ENCODE results near the gene ADAMTS6.

ADAMTS6 gene

DNA sequence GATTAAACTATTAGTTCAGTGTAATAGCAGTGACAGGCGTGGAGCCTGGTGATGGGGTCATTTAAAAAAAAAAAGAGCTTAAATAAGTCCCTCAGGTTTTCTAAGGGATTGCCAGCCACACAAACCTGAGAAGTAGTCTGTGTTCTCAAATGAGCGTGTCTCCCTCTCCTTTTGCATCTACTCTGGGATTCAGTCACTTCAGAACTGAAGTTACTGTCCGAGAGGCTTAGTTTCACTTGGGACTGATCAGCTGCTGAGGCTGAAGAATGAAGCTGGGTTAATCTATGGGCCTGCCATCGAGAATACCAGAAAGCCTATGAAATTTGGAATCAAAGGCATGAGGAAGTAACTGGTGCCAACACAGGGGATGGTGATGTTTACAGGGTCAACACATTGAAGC lies 310.1 kb downstream of the ADAMTS6 start:
- H3K4me3 ChIP-seq (replicated peaks; ENCODE audit: low read depth, low read length): no peak overlapping the region
- no peak for DNase-seq (ENCODE audit: extremely low read depth, low read depth)
- TF ChIP-seq, protein P1, sequence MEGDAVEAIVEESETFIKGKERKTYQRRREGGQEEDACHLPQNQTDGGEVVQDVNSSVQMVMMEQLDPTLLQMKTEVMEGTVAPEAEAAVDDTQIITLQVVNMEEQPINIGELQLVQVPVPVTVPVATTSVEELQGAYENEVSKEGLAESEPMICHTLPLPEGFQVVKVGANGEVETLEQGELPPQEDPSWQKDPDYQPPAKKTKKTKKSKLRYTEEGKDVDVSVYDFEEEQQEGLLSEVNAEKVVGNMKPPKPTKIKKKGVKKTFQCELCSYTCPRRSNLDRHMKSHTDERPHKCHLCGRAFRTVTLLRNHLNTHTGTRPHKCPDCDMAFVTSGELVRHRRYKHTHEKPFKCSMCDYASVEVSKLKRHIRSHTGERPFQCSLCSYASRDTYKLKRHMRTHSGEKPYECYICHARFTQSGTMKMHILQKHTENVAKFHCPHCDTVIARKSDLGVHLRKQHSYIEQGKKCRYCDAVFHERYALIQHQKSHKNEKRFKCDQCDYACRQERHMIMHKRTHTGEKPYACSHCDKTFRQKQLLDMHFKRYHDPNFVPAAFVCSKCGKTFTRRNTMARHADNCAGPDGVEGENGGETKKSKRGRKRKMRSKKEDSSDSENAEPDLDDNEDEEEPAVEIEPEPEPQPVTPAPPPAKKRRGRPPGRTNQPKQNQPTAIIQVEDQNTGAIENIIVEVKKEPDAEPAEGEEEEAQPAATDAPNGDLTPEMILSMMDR (IDR thresholded peaks at IDR 0.05; ENCODE audit: low read depth, low read length, missing control alignments): no peak

DNA sequence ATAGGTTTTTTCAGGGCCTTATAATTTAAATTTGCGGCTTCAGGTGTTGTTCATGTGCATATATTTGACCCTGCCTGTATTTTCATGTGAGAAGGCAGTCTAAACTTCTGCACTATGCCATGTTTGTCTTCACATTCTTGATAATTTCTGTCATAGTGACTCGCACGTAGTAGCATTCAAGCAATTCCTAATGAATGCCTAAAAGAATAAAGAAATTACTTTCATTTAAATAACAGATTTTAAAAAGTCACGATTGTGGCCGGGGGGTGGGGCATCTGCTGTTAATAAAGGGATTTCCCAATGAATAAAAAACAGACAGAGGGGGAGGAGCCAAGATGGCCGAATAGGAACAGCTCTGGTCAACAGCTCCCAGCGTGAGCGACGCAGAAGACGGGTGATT lies 318.0 kb downstream of the ADAMTS6 start:
- no peak overlapping the region for H3K4me3 ChIP-seq (replicated peaks; ENCODE audit: low read depth, low read length)
- DNase-seq (ENCODE audit: extremely low read depth, low read depth): no peak

DNA sequence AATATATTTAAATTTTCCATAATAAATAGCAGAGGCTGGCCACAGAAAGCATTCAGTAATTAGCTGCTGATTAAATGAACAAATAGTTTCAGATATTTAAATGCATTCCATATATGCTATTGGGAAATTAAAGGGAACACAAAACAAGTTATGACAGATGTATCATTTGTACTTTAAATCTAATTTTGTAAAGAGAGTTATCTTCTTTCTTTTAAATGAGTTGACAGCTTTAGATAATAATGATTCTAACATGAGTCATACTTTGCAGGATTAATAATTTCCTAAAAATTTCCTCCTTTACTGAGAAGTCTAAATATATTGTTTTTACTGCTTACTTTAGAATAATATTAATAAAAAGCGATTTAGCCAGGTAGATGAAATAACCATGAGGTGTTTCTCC lies 320.1 kb downstream of the ADAMTS6 start:
- TF ChIP-seq, protein P1 (IDR thresholded peaks at IDR 0.05; ENCODE audit: low read depth, low read length, missing control alignments): no peak
- DNase-seq (ENCODE audit: extremely low read depth, low read depth): no peak
- no peak overlapping the region for H3K4me3 ChIP-seq (replicated peaks; ENCODE audit: low read depth, low read length)

More for the DNA sequence above, 318.0 kb downstream of the ADAMTS6 start:
- TF ChIP-seq, protein P1 (IDR thresholded peaks at IDR 0.05; ENCODE audit: low read depth, low read length, missing control alignments): no peak

DNA sequence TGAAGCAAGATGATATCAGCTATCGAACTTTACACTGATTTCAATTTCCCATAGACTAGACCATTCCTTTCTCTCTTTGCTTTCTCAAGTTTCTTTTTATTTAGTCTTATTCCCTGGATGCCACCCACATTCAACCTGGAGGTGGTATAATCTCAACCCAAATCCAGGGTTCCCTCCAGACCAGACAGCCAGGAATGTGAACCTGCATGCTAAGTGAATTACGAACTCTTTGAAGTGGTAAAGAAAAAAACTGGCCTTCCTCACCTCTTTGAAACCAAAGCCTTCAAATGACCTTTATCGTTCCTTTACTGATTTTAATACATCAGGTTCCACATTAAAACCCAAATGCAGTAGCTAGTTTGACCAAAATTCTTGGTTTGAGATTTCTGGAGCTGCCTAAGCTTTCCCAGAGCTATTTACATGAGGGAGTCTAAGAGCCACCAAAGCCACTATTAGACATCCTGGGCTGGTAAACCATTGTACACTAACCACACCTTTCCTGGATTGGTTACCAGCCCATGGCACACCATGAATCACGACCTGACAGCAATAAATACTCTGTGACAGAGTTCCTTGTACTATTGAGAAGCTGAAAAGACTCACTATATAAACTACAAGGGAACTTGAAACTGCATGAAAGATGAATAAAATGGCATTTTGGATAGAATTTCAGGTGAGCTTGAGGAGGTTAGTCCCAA lies 323.7 kb downstream of the ADAMTS6 start:
- no peak overlapping the region for H3K4me3 ChIP-seq (replicated peaks; ENCODE audit: low read depth, low read length)
- DNase-seq (ENCODE audit: extremely low read depth, low read depth): no peak
- TF ChIP-seq, protein P1 (IDR thresholded peaks at IDR 0.05; ENCODE audit: low read depth, low read length, missing control alignments): no peak

DNA sequence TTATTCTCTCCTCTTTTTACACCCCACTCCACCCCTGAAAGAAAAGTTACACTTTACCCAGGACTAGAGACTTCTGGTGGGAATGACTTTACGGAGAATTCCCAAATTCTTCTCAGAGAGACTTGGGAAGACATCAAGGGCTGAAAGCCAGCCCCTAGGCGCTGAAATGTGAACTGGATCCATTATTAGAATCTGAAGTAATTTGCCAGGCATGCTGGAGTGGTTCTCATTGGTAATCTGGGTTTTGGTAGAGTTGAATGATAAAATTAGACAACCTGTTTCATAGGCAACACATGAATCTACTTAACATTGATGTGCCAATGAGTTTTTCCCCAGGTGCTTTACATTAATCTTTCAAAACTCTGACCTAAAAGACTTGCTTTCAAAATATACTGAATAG lies 324.8 kb downstream of the ADAMTS6 start:
- DNase-seq (ENCODE audit: extremely low read depth, low read depth): no peak
- no peak overlapping the region for H3K4me3 ChIP-seq (replicated peaks; ENCODE audit: low read depth, low read length)
- TF ChIP-seq, protein P1 (IDR thresholded peaks at IDR 0.05; ENCODE audit: low read depth, low read length, missing control alignments): no peak

DNA sequence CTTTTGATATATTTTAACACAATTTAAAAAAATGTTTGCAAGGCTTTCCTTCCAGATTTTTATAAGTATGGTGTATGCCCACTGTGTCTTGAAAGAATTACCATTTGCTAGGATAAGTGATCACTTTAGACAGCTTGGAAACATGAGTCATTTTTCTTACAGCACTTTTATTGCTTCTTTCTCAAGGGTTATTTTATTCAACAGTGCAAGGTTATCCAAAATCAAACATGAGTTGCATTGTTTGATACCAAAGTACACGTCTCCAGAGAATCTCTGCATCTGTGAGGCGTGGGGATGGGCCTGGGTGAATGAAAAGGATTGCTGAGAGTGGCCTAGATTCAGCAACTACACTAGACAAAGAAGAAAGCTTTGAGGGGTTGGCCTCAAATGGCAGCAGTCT lies 329.6 kb downstream of the ADAMTS6 start:
- TF ChIP-seq, protein P1 (IDR thresholded peaks at IDR 0.05; ENCODE audit: low read depth, low read length, missing control alignments): no peak
- H3K4me3 ChIP-seq (replicated peaks; ENCODE audit: low read depth, low read length): no peak overlapping the region
- DNase-seq (ENCODE audit: extremely low read depth, low read depth): no peak

DNA sequence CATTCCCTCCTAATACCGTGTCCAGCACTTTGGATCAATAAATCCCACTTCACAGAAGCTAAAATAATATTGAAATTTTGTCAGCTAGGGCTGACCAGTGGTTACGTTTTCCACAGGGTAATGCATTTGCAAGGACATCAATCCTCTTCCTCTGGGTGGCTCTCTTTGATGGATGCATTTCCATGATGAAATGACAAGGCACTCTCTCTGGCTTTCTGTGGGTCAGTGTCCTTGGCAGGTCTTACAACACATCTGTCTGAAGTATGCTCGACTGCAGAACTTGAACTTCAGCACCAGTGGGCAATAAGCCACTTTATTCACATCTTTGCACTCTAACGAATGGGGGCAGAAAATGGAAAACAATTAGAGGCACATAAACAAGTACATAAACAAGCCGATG lies 330.1 kb downstream of the ADAMTS6 start:
- TF ChIP-seq, protein P1 (IDR thresholded peaks at IDR 0.05; ENCODE audit: low read depth, low read length, missing control alignments): no peak
- H3K4me3 ChIP-seq (replicated peaks; ENCODE audit: low read depth, low read length): no peak overlapping the region
- peak; percentile 48 for DNase-seq (ENCODE audit: extremely low read depth, low read depth)
